Stimulated activated CD4-positive, alpha-beta T cell treated with anti-CD3 and anti-CD28 coated beads, Interleukin-12 subunit alpha, Interleukin-12 subunit beta, amount 100 ng/mL, for 4 hours (primary cell): ENCODE measurements around the gene CD164L2.
"Not testable (repeated sequence)": the region's sequence is repeated elsewhere in the genome, so short reads cannot be mapped to it uniquely, and the experiment has no call there.

Experiments
- DNase-seq: peaks from one replicate; pipeline ENCODE4 v3.0.0-alpha.2; 2020

The CD164L2 gene

DNA sequence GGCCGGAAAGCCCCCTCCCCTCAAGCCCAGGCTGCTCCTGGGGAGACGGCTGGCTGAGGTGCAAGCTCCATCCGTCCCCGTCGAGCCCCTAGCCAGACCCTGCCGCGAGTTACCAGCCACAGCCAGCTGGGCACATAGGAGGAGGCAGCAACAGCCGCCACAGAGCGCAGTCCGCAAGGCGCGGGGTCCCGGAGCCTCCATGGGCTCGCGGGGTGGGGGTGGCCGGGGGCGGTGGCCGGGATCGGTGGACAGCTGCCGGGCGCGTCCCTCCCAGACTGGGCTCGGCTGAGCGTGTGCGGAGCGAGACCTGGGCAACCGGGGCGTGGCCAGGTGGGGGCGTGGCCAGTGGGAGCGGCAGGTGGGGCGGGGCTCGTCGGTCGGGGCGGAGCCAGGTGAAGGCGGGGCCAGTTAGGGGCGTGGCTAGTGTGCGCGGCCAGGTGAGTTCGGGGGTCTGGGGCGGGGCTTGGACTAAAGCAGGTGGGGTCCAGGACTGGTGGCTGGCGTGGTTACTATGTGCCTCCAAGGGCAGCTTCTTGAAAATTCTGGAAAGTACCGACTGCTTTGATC lies at the start of gene CD164L2:
Gene CD164L2 (minus strand): TSS at position 295 of the 567 bp plus-strand sequence. CDS start 94 bp downstream, at position 201.
- DNase-seq: peak; percentile 34

DNA sequence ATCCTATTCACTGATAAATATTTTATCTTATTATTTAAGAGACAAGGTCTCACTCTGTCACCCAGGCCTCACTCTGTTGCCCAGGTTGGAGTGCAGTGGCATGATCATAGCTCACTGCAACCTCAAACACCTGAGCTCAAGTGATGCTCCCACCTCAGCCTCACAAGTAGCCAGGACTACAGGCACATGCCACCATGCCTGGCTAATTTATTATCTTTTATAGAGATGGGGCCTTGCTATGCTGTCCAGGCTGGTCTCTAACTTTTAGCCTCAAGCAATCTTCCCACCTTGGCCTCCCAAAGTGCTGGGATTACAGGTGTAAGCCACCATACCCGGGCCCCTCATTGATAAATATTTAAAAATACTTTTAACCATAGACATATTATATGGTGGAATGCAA lies 49.6 kb upstream of the CD164L2 start:
- DNase-seq: not testable (repeated sequence)

- no peak for DNase-seq
These were observed 48.4 kb upstream of the CD164L2 start for GRCh38 chr1:27431601-27431940.

DNA sequence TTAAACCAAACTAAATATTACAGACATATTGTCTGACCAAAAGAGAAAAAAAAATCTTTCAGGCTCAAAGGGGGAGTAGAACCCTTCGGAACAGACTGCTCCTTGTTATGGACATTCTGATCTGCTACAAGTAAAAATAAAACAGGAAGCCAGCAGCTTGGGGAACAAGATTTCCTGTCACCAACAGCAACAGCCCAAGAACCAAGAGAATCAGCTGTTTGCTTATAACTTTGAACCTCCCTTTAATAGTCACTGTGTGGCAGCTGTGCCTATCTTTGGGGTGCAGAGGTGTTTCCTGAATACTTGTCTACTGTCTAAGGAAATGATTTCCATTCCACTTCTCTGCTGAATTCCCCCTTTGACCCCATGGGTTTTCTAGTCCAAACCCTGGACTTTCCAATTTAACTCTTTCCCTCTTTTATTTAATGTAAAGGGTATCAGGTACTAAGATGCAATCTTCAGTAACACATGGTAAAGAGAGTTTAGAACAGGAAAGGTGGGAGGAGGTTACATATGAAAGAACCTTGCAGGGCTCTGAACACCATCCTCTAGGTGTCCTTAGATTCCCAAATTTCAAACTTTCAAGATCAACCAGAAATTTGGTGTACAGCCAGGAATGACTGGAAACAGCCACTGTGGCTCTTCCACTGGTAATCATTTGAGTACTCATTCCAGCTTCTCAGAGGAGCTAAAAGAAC lies 47.9 kb upstream of the CD164L2 start:
- no peak for DNase-seq

- no peak for DNase-seq
These were observed 45.9 kb upstream of the CD164L2 start for GRCh38 chr1:27429029-27429425.

GRCh38 chr1:27428316-27429028 lies 45.3 kb upstream of the CD164L2 start:
- peak; percentile 20 for DNase-seq

GRCh38 chr1:27427816-27428315 lies 44.7 kb upstream of the CD164L2 start:
- DNase-seq: no peak

- no peak for DNase-seq
These were observed 44.2 kb upstream of the CD164L2 start for GRCh38 chr1:27427329-27427728.

DNA sequence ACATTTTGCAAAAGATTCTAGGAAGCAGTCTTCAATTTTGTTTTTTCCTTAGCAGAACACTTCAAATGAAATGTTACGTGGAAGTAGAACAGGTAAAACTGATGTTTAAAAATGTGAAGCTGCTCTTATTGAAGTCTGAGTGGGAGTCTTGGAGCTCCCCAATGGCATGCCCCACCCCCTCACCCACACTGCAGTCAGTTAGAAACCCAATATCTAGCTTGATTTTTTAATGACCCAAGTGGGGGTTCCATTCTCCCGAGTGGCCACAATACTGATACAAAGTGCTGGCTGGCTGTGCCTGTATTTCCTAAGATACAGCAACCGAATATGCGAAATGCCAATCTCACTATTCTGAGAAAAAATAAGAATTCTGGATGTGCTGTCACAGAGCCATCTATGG lies 40.6 kb upstream of the CD164L2 start:
- no peak for DNase-seq

DNA sequence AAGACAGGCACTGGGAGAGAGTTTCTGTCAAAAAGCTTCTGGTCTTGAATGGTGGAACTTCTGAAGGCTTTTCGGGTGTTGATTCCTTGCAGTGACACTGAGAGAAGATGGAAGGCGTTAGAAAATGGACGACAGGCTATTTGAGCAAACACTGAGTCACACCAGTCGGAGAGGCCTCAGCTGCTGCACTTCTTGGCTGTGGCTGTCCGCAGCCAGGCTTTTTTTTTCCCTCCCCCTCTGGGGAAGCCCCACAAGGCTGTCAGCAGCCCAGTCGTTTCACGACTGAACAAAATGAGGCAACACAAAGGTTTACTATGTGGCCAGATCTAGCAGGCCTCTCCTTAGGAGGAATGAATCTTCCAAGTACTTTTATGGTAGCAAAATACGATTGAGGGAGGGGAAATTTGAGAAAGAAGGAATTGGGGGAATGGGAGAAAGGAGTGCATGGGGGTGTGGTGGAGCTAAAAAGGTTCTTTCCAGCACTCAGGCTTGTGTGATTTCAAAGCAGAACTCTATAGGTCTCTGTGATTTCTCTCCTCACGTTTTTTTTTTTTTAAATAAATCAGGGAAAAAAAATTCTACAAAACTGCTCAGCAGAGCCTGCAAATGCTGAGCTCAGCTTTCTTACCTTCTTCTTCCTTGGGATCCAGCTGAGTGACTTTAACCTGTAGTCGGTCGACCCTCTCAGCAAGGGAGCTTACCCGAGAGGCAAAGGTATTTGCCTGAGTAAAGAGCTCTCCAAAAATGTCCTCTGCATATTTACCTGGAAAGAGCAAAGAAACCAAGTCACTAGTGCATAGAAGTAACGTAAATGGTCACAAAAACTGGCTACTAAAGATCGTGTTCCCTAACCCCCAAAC lies 35.4 kb upstream of the CD164L2 start:
- no peak for DNase-seq

DNA sequence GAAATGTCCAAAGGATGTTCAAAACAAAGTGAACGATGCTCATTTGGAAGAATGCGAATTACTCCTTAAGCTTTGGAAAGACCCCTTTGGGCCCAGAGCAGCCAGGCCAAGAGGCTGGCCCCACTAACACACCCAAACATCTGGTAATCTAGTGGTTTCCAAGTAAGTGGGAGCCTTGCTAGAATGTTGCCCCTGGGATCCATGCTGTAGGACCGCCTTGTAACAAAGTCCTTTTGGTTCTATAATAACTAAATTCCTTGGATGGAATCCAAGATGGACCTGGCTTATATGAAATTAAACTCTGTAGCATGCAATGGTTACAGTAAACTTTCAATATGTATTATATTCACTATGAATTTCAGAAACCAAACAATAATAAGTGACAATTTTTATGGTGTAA lies 34.6 kb upstream of the CD164L2 start:
- DNase-seq: no peak

DNA sequence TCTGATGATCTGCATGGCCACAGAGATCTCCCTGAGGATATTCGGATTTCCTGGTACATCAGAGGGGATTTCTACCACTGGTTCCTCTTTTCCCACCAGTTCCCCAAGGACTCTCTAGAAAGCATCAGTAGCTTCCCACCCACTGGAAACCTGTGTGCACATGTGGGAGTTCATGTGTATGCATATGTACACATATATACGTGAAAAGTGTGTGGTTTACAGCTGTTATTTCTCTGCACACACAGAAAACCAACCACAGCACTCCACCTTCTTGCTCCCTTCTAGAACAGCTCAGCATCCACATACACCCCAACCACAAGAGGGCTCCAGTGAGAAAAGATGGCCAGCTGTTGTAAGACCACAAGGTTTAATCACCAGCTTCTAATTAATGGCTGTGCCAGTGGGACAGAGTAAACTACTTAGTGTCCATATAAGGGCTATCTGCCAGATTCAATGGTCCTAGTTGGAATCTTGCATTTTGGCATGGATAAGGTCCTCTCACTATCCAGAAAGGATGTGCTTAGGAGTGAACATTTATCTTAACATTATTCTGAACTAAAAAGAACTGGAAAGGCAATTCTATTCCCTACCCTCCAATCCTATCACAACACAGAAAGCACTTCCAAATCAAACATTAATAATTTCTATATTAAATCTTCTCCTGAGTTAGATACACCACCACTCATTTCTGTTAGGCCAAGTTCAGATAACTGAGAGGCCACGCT lies 33.4 kb upstream of the CD164L2 start:
- DNase-seq: peak; percentile 35

- no peak for DNase-seq
These were observed 31.0 kb upstream of the CD164L2 start for GRCh38 chr1:27414091-27414490.

- DNase-seq: no peak
These were observed 29.9 kb upstream of the CD164L2 start for GRCh38 chr1:27413004-27413403.

- DNase-seq: no peak
These were observed 29.4 kb upstream of the CD164L2 start for GRCh38 chr1:27412502-27412901.

GRCh38 chr1:27410709-27411108 lies 27.6 kb upstream of the CD164L2 start:
- no peak for DNase-seq

GRCh38 chr1:27409669-27410068 lies 26.5 kb upstream of the CD164L2 start:
- DNase-seq: no peak

GRCh38 chr1:27408151-27408550 lies 25.0 kb upstream of the CD164L2 start:
- DNase-seq: no peak

DNA sequence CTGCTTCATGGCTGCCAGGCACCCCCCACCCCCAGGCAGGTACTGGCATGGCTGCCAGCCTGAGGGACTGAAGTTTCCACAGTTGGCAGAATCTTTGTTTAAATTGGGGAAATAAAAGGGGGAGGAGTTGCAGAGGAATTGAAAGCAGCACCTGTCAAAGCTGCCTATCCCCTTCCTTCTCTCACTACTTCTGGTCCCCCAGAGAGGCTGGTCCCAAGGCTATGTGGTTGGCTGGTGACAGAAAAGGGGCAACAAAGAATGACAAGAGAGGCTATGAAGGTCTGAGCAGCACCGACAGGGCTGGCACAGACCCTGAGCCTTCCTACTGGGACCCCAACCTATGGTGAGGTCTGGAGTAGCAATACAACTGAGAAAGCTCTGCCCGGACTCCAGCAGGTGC lies 23.7 kb upstream of the CD164L2 start:
- DNase-seq: not testable (repeated sequence)

- DNase-seq: no peak
These were observed 23.2 kb upstream of the CD164L2 start for GRCh38 chr1:27406362-27406680.

GRCh38 chr1:27405598-27406361 lies 22.6 kb upstream of the CD164L2 start:
- DNase-seq: not testable (repeated sequence)

GRCh38 chr1:27405074-27405473 lies 21.9 kb upstream of the CD164L2 start:
- no peak for DNase-seq
